ENCODE data around the gene IGFL1. TPM values are rescaled to one million over a fixed set of nuclear protein-coding genes. Genes with fewer than 3 reads are reported as not detected.

IGFL1 gene
- total RNA-seq, 2 experiments from 2014 or later: not detected

GRCh38 chr19:46209051-46209450 lies 20.5 kb upstream of the IGFL1 start:
- Histone ChIP-seq H3K9me2 (ENCODE audit: insufficient read depth, low read length) (no peaks in the 10 kb centered on the region), H3K4me1 (ENCODE audit: insufficient read depth, low read length, poor library complexity, severe bottlenecking) (no peaks in the 10 kb centered on the region), H3K4me3 (ENCODE audit: low read depth, low read length, poor library complexity, severe bottlenecking) (no peak overlapping the region), H3K27ac (ENCODE audit: low read depth, low read length, poor library complexity, severe bottlenecking) (no peak overlapping the region), H3K36me3 (ENCODE audit: insufficient read depth, low read length) (no peaks in the 10 kb centered on the region), H2AFZ (ENCODE audit: low read length) (no peak overlapping the region), H4K20me1 (ENCODE audit: insufficient read depth, low read length) (no peaks in the 10 kb centered on the region), H3K4me2 (ENCODE audit: low read length) (no peak overlapping the region), H3K79me2 (ENCODE audit: insufficient read depth, low read depth, low read length) (no peaks in the 10 kb centered on the region), H3K9me3 (ENCODE audit: low read length) (no peaks in the 10 kb centered on the region)
- no peak for TF ChIP-seq CTCF (conservative IDR thresholded peaks at IDR 0.05; ENCODE audit: low read length)
- TF ChIP-seq EZH2phosphoT487 (IDR thresholded peaks at IDR 0.05; ENCODE audit: borderline replicate concordance, low read depth, low read length): no peak
- CTCF ChIA-PET (ENCODE audit: unreplicated experiment): no interaction called here
- no peak for DNase-seq (ENCODE audit: low spot score)
- BruUV-seq (replicated peaks): no TSS peak
- intact Hi-C loops (cut with micrococcal nuclease; ENCODE audit: unreplicated experiment): no loop called here
- POLR2A ChIA-PET: no interaction called here

- Histone ChIP-seq H3K4me2 (ENCODE audit: low read length) (no peak overlapping the region), H3K79me2 (ENCODE audit: insufficient read depth, low read depth, low read length) (no peaks in the 10 kb centered on the region), H4K20me1 (ENCODE audit: insufficient read depth, low read length) (no peaks in the 10 kb centered on the region), H3K4me1 (ENCODE audit: insufficient read depth, low read length, poor library complexity, severe bottlenecking) (no peaks in the 10 kb centered on the region), H3K4me3 (ENCODE audit: low read depth, low read length, poor library complexity, severe bottlenecking) (no peak overlapping the region), H3K36me3 (ENCODE audit: insufficient read depth, low read length) (no peaks in the 10 kb centered on the region), H3K9me2 (ENCODE audit: insufficient read depth, low read length) (no peaks in the 10 kb centered on the region), H2AFZ (ENCODE audit: low read length) (no peak overlapping the region), H3K27ac (ENCODE audit: low read depth, low read length, poor library complexity, severe bottlenecking) (no peak overlapping the region), H3K9me3 (ENCODE audit: low read length) (no peaks in the 10 kb centered on the region)
- TF ChIP-seq EZH2phosphoT487 (IDR thresholded peaks at IDR 0.05; ENCODE audit: borderline replicate concordance, low read depth, low read length) (no peak), CTCF (conservative IDR thresholded peaks at IDR 0.05; ENCODE audit: low read length) (no peak)
- ChIA-PET POLR2A (no interaction called here), CTCF (ENCODE audit: unreplicated experiment) (no interaction called here)
- no TSS peak for BruUV-seq (replicated peaks)
- no peak for DNase-seq (ENCODE audit: low spot score)
- intact Hi-C loops (cut with micrococcal nuclease; ENCODE audit: unreplicated experiment): no loop called here
These were observed 20.1 kb upstream of the IGFL1 start for GRCh38 chr19:46209472-46209871.

- BruUV-seq (replicated peaks): no TSS peak
- Histone ChIP-seq H3K27ac (ENCODE audit: low read depth, low read length, poor library complexity, severe bottlenecking) (no peak overlapping the region), H3K36me3 (ENCODE audit: insufficient read depth, low read length) (no peaks in the 10 kb centered on the region), H3K4me2 (ENCODE audit: low read length) (no peak overlapping the region), H3K9me3 (ENCODE audit: low read length) (no peaks in the 10 kb centered on the region), H3K9me2 (ENCODE audit: insufficient read depth, low read length) (no peaks in the 10 kb centered on the region), H2AFZ (ENCODE audit: low read length) (no peak overlapping the region), H3K4me1 (ENCODE audit: insufficient read depth, low read length, poor library complexity, severe bottlenecking) (no peaks in the 10 kb centered on the region), H3K79me2 (ENCODE audit: insufficient read depth, low read depth, low read length) (no peaks in the 10 kb centered on the region), H3K4me3 (ENCODE audit: low read depth, low read length, poor library complexity, severe bottlenecking) (no peak overlapping the region), H4K20me1 (ENCODE audit: insufficient read depth, low read length) (no peaks in the 10 kb centered on the region)
- ChIA-PET POLR2A (no interaction called here), CTCF (ENCODE audit: unreplicated experiment) (no interaction called here)
- no peak for DNase-seq (ENCODE audit: low spot score)
- TF ChIP-seq CTCF (conservative IDR thresholded peaks at IDR 0.05; ENCODE audit: low read length): no peak
- no peak for TF ChIP-seq EZH2phosphoT487 (IDR thresholded peaks at IDR 0.05; ENCODE audit: borderline replicate concordance, low read depth, low read length)
- intact Hi-C loops (cut with micrococcal nuclease; ENCODE audit: unreplicated experiment): no loop called here
These were observed 18.9 kb upstream of the IGFL1 start for GRCh38 chr19:46210669-46211068.

Data from OCI-LY7 (cell line).